CD4-positive, alpha-beta T cell treated with Interleukin-6 at 100 ng/mL for 8 hours (primary cell): ENCODE measurements around the gene FITM1.

Experiments
- DNase-seq: peaks from one replicate; pipeline ENCODE4 v3.0.0-alpha.2; 2020; ENCODE audit warnings: mixed read lengths, low spot score

The FITM1 gene

GRCh38 chr14:24130380-24130716 lies at the start of gene FITM1:
FITM1 (plus strand) TSS chr14:24130659; CDS start chr14:24131564, 905 bp downstream.
- no peak for DNase-seq

- peak; percentile 66 for DNase-seq
Measured at GRCh38 chr14:24080888-24081738, 49.3 kb upstream of the FITM1 start.

- no peak for DNase-seq
Measured at GRCh38 chr14:24081739-24082211, 48.7 kb upstream of the FITM1 start.

GRCh38 chr14:24082411-24083080 lies 47.9 kb upstream of the FITM1 start:
- no peak for DNase-seq

- no peak for DNase-seq
Measured at GRCh38 chr14:24083462-24083861, 47.0 kb upstream of the FITM1 start.

- DNase-seq: no peak
Measured at GRCh38 chr14:24084440-24084839, 46.0 kb upstream of the FITM1 start.

GRCh38 chr14:24085215-24085614 lies 45.2 kb upstream of the FITM1 start:
- no peak for DNase-seq

- no peak for DNase-seq
Measured at GRCh38 chr14:24086193-24086955, 44.1 kb upstream of the FITM1 start.

GRCh38 chr14:24087004-24087403 lies 43.5 kb upstream of the FITM1 start:
- DNase-seq: no peak

- no peak for DNase-seq
Measured at GRCh38 chr14:24088095-24088494, 42.4 kb upstream of the FITM1 start.

GRCh38 chr14:24089890-24090289 lies 40.6 kb upstream of the FITM1 start:
- DNase-seq: no peak

- no peak for DNase-seq
Measured at GRCh38 chr14:24092110-24092504, 38.4 kb upstream of the FITM1 start.

- no peak for DNase-seq
Measured at GRCh38 chr14:24092505-24093206, 37.8 kb upstream of the FITM1 start.

- no peak for DNase-seq
Measured at GRCh38 chr14:24093207-24093900, 37.1 kb upstream of the FITM1 start.

- DNase-seq: peak; percentile 66
Measured at GRCh38 chr14:24093901-24094840, 36.3 kb upstream of the FITM1 start, which contains the start of gene PCK2. PCK2 (plus strand) TSS chr14:24094311; CDS start chr14:24094406, 95 bp downstream.

GRCh38 chr14:24094841-24095270 lies 35.6 kb upstream of the FITM1 start:
- no peak for DNase-seq

- peak; percentile 20 for DNase-seq
Measured at GRCh38 chr14:24095271-24096068, 35.0 kb upstream of the FITM1 start.

- no peak for DNase-seq
Measured at GRCh38 chr14:24096545-24097181, 33.8 kb upstream of the FITM1 start.
